ENCODE measurements around the gene IGF1. TPM values are rescaled to one million over a fixed set of nuclear protein-coding genes. Genes with fewer than 3 reads are reported as not detected.

The IGF1 gene
- total RNA-seq, 4 donors from 2014 or later, result 15.4 to 79.4 (median 45.3) TPM

DNA sequence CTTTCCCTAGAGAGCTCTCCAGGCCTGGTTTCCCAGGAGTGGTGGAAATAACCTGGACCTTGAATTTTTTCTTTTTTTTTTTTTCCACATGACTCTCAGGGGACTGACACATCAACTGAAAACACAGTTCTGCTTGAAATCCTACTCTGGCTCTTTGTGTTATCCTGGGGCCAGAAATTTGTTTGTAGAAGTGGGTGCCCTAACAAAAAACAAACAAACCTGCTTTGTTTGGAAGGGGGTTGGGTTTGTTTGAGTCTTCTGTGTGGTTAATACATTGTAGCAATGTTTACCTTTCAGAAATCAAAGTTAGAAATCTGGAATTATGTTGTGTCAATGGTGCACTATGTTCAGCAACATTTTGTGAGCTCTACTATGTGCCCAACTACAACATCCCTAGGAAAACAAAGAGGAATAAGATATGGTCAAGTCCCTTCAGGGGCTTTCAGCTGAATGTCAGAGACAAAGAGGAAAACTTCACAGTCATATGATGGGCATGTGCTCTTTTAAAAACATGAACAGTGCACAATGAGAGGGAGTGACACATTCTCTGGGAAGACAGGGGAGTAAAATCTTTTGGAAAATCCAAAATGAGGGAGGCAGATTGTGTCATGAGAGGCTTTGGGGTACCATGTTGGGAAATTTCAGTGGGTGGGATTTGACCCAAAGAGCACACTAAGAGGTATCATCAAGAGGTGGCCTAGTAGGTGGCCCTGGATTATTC lies 1.5 kb upstream of the IGF1 start:
- TF ChIP-seq POLR2A (IDR thresholded peaks at IDR 0.05; ENCODE audit: low read depth) (no peak), POLR2AphosphoS5 (IDR thresholded peaks at IDR 0.05) (no peak), CTCF (IDR thresholded peaks at IDR 0.05) (no peak), EP300 (IDR thresholded peaks at IDR 0.05) (no peak)
- no peak for DNase-seq (ENCODE audit: extremely low spot score)
- Histone ChIP-seq H3K4me3 (no peak overlapping the region), H3K36me3 (no peaks in the 10 kb centered on the region), H3K9me3 (no peaks in the 10 kb centered on the region), H3K4me1 (peaks cover 7 to 35% (median 31%) of the 10 kb centered on the region in 4 donors), H3K27ac (replicated peaks in 1 of 4) (no peak overlapping the region), H3K27me3 (no peaks in the 10 kb centered on the region)
- intact Hi-C loops (cut with DNase I), result loop anchor here (5.0 kb wide), 1 partner anchor 545 kb away; no protein-coding TSS in a partner anchor

- Histone ChIP-seq H3K27ac (replicated peaks in 1 of 4) (peak overlapping the region; percentile 41 to 52 (median 42)), H3K4me1 (peaks cover 7 to 35% (median 31%) of the 10 kb centered on the region in 4 donors), H3K27me3 (no peaks in the 10 kb centered on the region), H3K36me3 (no peaks in the 10 kb centered on the region), H3K4me3 (peak overlapping the region; percentile 38 to 47 (median 41)), H3K9me3 (no peaks in the 10 kb centered on the region)
- no peak for DNase-seq (ENCODE audit: extremely low spot score)
- intact Hi-C loops (cut with DNase I), result loop anchor here (5.0 kb wide), 1 partner anchor 543 kb away; no protein-coding TSS in a partner anchor
- TF ChIP-seq POLR2AphosphoS5 (IDR thresholded peaks at IDR 0.05) (no peak), POLR2A (IDR thresholded peaks at IDR 0.05; ENCODE audit: low read depth) (no peak), CTCF (IDR thresholded peaks at IDR 0.05) (no peak), EP300 (IDR thresholded peaks at IDR 0.05) (no peak)
- 41% methylated on average over 4 of the region's 4 CpGs for WGBS
These were observed 424 bp downstream of the IGF1 start for GRCh38 chr12:102479939-102480338.

- Histone ChIP-seq H3K4me3 (peak overlapping the region; percentile 38 to 47 (median 41)), H3K36me3 (no peaks in the 10 kb centered on the region), H3K9me3 (no peaks in the 10 kb centered on the region), H3K27ac (replicated peaks in 1 of 4) (peak overlapping the region; percentile 8 to 52 (median 33)), H3K4me1 (peaks cover 7 to 31% (median 29%) of the 10 kb centered on the region in 4 donors), H3K27me3 (no peaks in the 10 kb centered on the region)
- DNase-seq (ENCODE audit: extremely low spot score), result no peak
- TF ChIP-seq POLR2A (IDR thresholded peaks at IDR 0.05; ENCODE audit: low read depth) (no peak), POLR2AphosphoS5 (IDR thresholded peaks at IDR 0.05) (no peak), EP300 (IDR thresholded peaks at IDR 0.05) (no peak), CTCF (IDR thresholded peaks at IDR 0.05) (no peak)
- WGBS, result 18% methylated on average over 11 of the region's 11 CpGs
- intact Hi-C loops (cut with DNase I), result no loop called here
These were observed 1.1 kb downstream of the IGF1 start for GRCh38 chr12:102479099-102479885.

GRCh38 chr12:102478405-102479098 lies 1.8 kb downstream of the IGF1 start:
- Histone ChIP-seq H3K27me3 (no peaks in the 10 kb centered on the region), H3K4me1 (peaks cover 7 to 29% (median 26%) of the 10 kb centered on the region in 4 donors), H3K36me3 (no peaks in the 10 kb centered on the region), H3K4me3 (peak overlapping the region; percentile 38 to 47 (median 41)), H3K9me3 (no peaks in the 10 kb centered on the region), H3K27ac (replicated peaks in 1 of 4) (peak overlapping the region in 3 of 4 donors; percentile 8 to 52 (median 42))
- no peak for DNase-seq (ENCODE audit: extremely low spot score)
- intact Hi-C loops (cut with DNase I), result no loop called here
- no peak for TF ChIP-seq EP300 (IDR thresholded peaks at IDR 0.05)
- TF ChIP-seq CTCF (IDR thresholded peaks at IDR 0.05), result no peak
- no peak for TF ChIP-seq POLR2AphosphoS5 (IDR thresholded peaks at IDR 0.05)
- no peak for TF ChIP-seq POLR2A (IDR thresholded peaks at IDR 0.05; ENCODE audit: low read depth)
- WGBS, result 30% methylated on average over 4 of the region's 4 CpGs
